ENCODE results near the gene EXOC6. TPM values are rescaled to one million over a fixed set of nuclear protein-coding genes. Genes with fewer than 3 reads are reported as not detected.

EXOC6 gene
- total and polyA plus RNA-seq, 2 of the 13 experiments (the other 11 are each of a cell fraction or from before 2014, with no cell fraction given), result 22.2 to 29.2 TPM

DNA sequence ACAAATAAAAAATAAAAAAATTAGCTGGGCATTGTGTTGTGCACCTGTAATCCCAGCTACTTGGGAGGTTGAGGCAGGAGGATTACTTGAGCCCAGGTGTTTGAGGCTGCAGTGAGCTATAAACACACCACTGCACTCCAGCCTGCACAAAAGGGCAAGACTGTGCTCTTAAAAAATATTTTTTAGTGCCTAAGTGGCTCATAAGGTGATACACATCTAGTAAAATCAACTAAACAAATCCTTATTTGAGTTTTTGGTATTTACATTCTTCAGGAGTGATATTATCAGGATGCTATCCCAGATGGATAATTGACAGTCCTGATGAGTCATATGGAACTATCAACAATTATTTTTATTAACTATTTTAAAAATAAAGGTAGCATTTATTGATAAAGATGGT lies 93.9 kb downstream of the EXOC6 start:
- H3K4me3 ChIP-seq (replicated peaks in 1 of 3; ENCODE audit: insufficient read depth in 1 of 3, low read depth in 2 of 3, low read length in 3 of 3), result no peak overlapping the region
- no peaks in the 10 kb centered on the region for H3K4me1 ChIP-seq (ENCODE audit: insufficient read depth, low read length)
- no peaks in the 10 kb centered on the region for H3K27me3 ChIP-seq (ENCODE audit: control insufficient read depth in 1 of 2, insufficient read depth in 2 of 2, low read length in 2 of 2)
- H3K36me3 ChIP-seq (replicated peaks in 1 of 2; ENCODE audit: control insufficient read depth in 1 of 2, insufficient read depth in 2 of 2, low read length in 2 of 2), result peaks cover 2 to 6% of the 10 kb centered on the region in 2 experiments; a peak in 2 of 5 replicates
- ATAC-seq (no peak), DNase-seq (ENCODE audit: low spot score) (no peak), FAIRE-seq (no peak)
- BruUV-seq (replicated peaks), result no TSS peak
- no peak overlapping the region for H2AFZ ChIP-seq (ENCODE audit: low read length)
- no peak overlapping the region for H3K27ac ChIP-seq (ENCODE audit: extremely low read length, insufficient read depth, low read length)
- no peak overlapping the region for H3K9ac ChIP-seq (ENCODE audit: insufficient read depth, low read depth, low read length)
- no peak overlapping the region for H3K4me2 ChIP-seq (ENCODE audit: low read depth, low read length)
- TF ChIP-seq RFX3 (CRISPR knock-in tag; IDR thresholded peaks at IDR 0.05) (no peak), ARID2 (CRISPR knock-in tag; IDR thresholded peaks at IDR 0.05; ENCODE audit: borderline replicate concordance) (no peak), KIAA2018 (CRISPR knock-in tag; IDR thresholded peaks at IDR 0.05; ENCODE audit: borderline replicate concordance) (no peak), ZNF282 (IDR thresholded peaks at IDR 0.05; ENCODE audit: partially characterized antibody) (no peak), HNRNPLL (IDR thresholded peaks at IDR 0.05; ENCODE audit: low read depth, low read length, poor library complexity, severe bottlenecking) (no peak)
- in situ Hi-C loops (cut with HindIII; ENCODE audit: extremely low pct_ligation_motif_present, low pct_unique_long_range_greater_than_20kb), result no loop called here
- H3K79me2 ChIP-seq (ENCODE audit: insufficient read depth, low read length), result no peaks in the 10 kb centered on the region
- ChIA-PET CTCF (ENCODE audit: low intra/inter-chr PET ratio, low total read pairs) (no interaction called here), POLR2A (no interaction called here)
- H4K20me1 ChIP-seq (ENCODE audit: insufficient read depth, low read length), result no peaks in the 10 kb centered on the region
- intact Hi-C loops (cut with micrococcal nuclease; ENCODE audit: unreplicated experiment), result no loop called here
- H3K9me3 ChIP-seq (ENCODE audit: low read length), result no peaks in the 10 kb centered on the region
